NCI-H2227 (cell line): ENCODE measurements around the gene SRRM3.
"Not testable (repeated sequence)": the region's sequence is repeated elsewhere in the genome, so short reads cannot be mapped to it uniquely, and the experiment has no call there.

Experiments
- DNase-seq: peaks from one replicate; lab custom pipeline; 2025; ENCODE audit not compliant: unreplicated experiment; lab: John Stamatoyannopoulos, UW

Gene SRRM3

GRCh38 chr7:76187272-76187671 is 14.4 kb upstream of the SRRM3 start:
- no peak for DNase-seq

GRCh38 chr7:76189276-76189675 is 12.4 kb upstream of the SRRM3 start:
- DNase-seq: no peak

- peak; percentile 66 for DNase-seq
Observed at GRCh38 chr7:76191783-76192240, 9.9 kb upstream of the SRRM3 start.

GRCh38 chr7:76193466-76193865 is 8.2 kb upstream of the SRRM3 start:
- DNase-seq: no peak

- peak; percentile 58 for DNase-seq
Observed at GRCh38 chr7:76193883-76194282, 7.8 kb upstream of the SRRM3 start.

GRCh38 chr7:76196786-76197185 is 4.9 kb upstream of the SRRM3 start:
- DNase-seq: no peak

GRCh38 chr7:76198202-76198601 is 3.5 kb upstream of the SRRM3 start:
- no peak for DNase-seq

GRCh38 chr7:76202666-76203030 is 952 bp downstream of the SRRM3 start:
- DNase-seq: peak; percentile 72

- no peak for DNase-seq
Observed at GRCh38 chr7:76204147-76204546, 2.5 kb downstream of the SRRM3 start.

- no peak for DNase-seq
Observed at GRCh38 chr7:76206633-76207032, 4.9 kb downstream of the SRRM3 start.

- no peak for DNase-seq
Observed at GRCh38 chr7:76209310-76209709, 7.6 kb downstream of the SRRM3 start.

- DNase-seq: no peak
Observed at GRCh38 chr7:76211216-76211615, 9.5 kb downstream of the SRRM3 start.

GRCh38 chr7:76215349-76215748 is 13.7 kb downstream of the SRRM3 start:
- DNase-seq: not testable (repeated sequence)

GRCh38 chr7:76216381-76217082 is 14.8 kb downstream of the SRRM3 start:
- peak; percentile 73 for DNase-seq

- no peak for DNase-seq
Observed at GRCh38 chr7:76217942-76218566, 16.4 kb downstream of the SRRM3 start.

- DNase-seq: peak; percentile 86
Observed at GRCh38 chr7:76220185-76221057, 18.7 kb downstream of the SRRM3 start.

- DNase-seq: no peak
Observed at GRCh38 chr7:76222333-76222732, 20.6 kb downstream of the SRRM3 start.

GRCh38 chr7:76222839-76223238 is 21.1 kb downstream of the SRRM3 start:
- DNase-seq: no peak

- DNase-seq: no peak
Observed at GRCh38 chr7:76223286-76223972, 21.7 kb downstream of the SRRM3 start.

GRCh38 chr7:76224695-76225094 is 23.0 kb downstream of the SRRM3 start:
- no peak for DNase-seq

GRCh38 chr7:76225379-76225778 is 23.7 kb downstream of the SRRM3 start:
- DNase-seq: no peak
